LNCaP clone FGC (cell line): ENCODE results near the gene CYS1.
A peak's percentile ranks its signal among the peaks of the same experiment; 100 is the strongest.

Source experiments
- DNase-seq: peaks from one replicate; pipeline ENCODE4 v3.0.0-alpha.2; 2011; ENCODE audit warnings: low read depth
- H3K4me3 ChIP-seq: 2 replicates; pipeline ENCODE4 v1.5.1; 2011; ENCODE audit warnings: mild to moderate bottlenecking, low read depth, low read length, control low read depth
- TF ChIP-seq, protein P1 (sequence below): IDR thresholded peaks from 2 replicates; pipeline ENCODE4 v1.5.1; 2012; ENCODE audit warnings: mild to moderate bottlenecking; ENCODE audit not compliant: control insufficient read depth, insufficient read depth; ENCODE audit errors: extremely low read depth

The CYS1 gene

DNA sequence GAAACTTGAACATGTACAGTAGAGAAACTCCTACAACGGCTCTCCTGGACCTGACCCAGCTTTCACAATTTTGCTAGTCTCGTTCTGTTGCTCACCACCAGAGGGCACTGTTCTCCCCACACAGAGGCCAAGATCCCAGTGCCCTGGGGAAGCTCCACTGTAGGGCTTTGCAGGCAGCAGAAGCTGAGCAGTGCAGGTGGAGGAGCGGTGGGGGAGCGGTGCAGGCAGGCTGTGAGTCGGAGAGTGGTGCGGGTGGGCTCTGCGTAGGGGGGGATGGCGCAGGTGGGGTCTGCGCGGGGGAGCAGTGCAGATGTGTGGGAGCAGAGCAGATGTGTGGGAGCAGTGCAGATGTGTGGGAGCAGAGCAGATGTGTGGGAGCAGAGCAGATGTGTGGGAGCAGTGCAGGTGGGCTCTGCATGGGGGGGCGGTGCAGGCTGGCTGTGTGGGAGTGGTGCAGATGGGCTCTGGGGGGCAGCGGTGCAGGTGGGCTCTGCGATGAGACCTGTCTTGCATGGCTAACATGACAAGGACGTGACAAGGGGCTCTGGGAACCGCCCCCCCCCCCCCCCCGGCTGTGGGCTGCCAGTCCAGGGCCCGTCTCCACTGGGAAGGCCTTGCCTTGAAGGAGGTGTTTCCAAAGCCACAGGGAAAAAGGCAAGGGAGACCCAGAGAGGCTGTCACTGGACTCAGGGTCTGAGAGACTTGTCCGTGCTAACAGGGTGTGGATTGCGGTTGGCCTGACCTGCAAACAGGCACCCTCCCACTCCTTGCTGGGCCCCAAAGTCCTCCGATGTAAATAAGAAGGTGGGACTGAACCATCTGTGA, 7.3 kb downstream of the CYS1 start:
- H3K4me3 ChIP-seq, result no peak overlapping the region
- peak; percentile 71 for DNase-seq
- TF ChIP-seq, protein P1, sequence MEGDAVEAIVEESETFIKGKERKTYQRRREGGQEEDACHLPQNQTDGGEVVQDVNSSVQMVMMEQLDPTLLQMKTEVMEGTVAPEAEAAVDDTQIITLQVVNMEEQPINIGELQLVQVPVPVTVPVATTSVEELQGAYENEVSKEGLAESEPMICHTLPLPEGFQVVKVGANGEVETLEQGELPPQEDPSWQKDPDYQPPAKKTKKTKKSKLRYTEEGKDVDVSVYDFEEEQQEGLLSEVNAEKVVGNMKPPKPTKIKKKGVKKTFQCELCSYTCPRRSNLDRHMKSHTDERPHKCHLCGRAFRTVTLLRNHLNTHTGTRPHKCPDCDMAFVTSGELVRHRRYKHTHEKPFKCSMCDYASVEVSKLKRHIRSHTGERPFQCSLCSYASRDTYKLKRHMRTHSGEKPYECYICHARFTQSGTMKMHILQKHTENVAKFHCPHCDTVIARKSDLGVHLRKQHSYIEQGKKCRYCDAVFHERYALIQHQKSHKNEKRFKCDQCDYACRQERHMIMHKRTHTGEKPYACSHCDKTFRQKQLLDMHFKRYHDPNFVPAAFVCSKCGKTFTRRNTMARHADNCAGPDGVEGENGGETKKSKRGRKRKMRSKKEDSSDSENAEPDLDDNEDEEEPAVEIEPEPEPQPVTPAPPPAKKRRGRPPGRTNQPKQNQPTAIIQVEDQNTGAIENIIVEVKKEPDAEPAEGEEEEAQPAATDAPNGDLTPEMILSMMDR, result peak; percentile 83

DNA sequence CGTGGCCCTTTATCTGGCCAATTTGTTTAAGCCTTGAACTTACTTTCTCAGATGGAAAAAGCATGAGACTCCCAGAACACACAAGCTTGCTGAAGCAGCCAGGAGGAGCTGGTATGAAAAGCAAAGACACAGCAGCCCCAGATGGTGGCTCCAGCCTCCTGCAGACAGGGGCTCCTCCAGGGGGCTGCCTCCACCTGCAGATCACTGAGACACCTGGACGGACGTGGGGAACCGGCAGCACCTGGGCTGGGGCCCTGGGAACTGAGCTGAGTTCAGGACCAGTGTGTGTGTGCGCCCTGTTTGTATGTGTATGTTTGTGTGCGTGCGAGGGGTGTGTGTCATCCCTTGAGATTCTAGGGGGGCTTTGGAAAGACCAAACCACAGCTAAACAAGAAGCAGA, 8.6 kb downstream of the CYS1 start:
- TF ChIP-seq, protein P1, result no peak
- no peak for DNase-seq
- no peak overlapping the region for H3K4me3 ChIP-seq

DNA sequence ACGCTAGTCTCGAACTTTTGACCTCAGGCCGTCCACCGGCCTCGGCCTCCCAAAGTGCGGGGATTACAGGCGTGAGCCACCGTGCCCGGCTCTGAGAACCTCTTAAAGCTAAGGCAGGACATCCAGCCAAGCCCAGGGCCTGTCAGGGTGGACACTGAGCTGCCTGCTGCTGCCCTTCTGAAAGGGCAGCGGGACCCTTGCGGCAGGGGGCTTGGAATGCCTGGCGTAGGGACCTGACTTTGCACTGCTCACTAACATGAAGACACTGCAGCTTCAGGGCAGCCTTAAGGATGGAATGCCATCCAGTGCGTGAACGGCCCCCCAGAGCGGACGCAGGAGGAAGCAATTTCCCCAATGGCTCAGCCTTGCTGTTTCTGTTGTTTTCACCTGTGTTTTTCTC, 9.0 kb downstream of the CYS1 start:
- TF ChIP-seq, protein P1, result no peak
- no peak for DNase-seq
- no peak overlapping the region for H3K4me3 ChIP-seq

DNA sequence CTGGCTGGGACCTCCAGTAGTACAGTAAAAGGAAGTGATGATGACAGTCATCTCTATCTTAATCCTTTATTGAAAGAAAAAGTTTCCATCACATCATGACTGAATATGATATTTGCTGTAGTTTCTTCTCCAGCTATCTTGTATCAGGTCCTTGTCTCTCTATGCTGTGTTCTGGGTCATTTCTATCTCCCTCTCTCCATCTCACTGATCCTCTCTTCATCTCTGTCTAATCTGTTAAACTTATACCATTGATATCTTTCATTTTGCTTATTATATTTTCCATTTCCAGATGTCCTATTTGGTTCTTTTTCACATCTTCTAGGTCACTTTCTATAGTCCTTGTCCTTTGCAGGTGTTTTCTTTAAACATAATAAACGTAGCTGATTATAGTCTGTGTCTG, 12.3 kb downstream of the CYS1 start:
- no peak overlapping the region for H3K4me3 ChIP-seq
- TF ChIP-seq, protein P1, result no peak
- no peak for DNase-seq

DNA sequence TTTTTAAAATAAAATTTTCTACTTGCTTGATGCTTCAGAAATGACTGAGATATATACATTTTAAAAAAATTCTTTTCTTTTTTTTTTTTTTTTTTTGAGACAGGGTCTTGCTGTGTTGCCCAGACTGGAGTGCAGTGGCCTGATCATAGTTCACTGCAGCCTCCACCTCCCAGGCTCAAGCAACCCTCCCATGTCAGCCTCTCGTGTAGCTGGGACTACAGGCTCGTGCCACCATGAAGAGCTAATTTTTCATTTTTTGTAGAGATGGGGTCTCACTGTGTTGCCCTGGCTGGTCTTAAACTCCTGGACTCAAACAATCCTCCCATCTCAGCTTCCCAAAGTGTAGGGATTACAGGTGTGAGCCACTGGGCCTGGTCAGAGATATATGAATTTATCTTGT, 12.9 kb downstream of the CYS1 start:
- no peak overlapping the region for H3K4me3 ChIP-seq
- TF ChIP-seq, protein P1, result no peak
- DNase-seq, result no peak

DNA sequence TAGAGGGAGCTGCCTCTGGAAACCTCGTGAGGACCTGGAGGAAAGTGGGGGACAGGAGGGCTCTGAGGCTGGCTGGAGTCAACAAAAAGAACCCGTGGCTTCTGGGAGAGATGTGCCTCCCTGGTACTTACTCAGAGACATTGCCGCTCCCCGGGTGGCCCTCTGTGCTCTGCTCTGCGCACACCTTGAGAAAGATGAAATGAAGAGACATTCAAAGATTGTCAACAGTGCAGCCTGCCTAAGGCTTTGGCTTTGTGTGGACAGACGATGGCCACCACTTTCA, 14.5 kb downstream of the CYS1 start:
- TF ChIP-seq, protein P1, result no peak
- no peak overlapping the region for H3K4me3 ChIP-seq
- DNase-seq, result no peak

DNA sequence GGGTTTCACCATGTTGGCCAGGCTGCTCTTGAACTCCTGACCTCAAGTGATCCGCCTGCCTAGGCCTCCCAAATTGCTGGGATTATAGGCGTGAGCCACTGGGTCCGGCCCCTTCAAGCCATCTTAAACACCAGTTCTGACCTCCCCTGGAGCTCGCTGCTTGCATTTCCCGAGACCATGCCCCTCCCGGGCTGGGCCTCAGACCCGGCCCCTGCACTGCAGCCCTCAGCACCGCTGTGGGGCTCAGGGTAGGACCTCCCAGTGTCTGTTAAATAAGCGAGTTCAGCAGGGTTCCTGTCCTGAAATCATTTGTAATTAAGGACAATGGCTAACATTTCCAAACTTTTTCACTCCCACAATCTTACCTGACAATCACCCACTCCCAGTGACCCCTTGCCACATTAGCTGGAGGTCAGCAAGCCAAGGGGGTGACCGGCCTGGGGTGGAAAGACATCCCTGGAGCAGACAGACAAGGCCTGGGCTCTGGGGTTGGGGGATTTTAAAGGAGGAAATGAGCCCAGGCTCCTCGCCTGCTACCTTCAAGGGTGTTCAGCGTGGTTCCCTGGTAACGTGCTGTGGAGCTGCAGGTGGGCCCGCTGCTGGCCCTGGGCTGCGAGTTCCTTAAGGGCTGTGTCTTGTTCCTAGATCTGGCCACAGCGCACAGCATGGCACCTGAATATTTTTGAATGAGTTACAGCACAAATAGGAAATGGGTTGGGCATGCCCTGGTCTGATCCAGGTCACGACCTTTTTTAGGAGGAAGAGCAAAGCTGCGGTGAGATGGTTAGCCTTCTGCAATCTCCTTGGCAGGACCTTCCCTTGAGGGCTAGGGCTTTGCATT, 15.1 kb downstream of the CYS1 start:
- DNase-seq, result no peak
- no peak overlapping the region for H3K4me3 ChIP-seq
- TF ChIP-seq, protein P1, result no peak
